GM12801 (cell line): ENCODE measurements around the gene RASAL1.

ENCODE experiments used
- CTCF ChIP-seq: IDR thresholded peaks from one replicate; pipeline ENCODE4 v1.5.1; 2011; ENCODE audit warnings: control low read depth; ENCODE audit not compliant: insufficient read length; ENCODE audit errors: extremely low read depth

RASAL1 gene

GRCh38 chr12:113167868-113168267 lies 32.3 kb upstream of the RASAL1 start:
- no peak for TF ChIP-seq CTCF

GRCh38 chr12:113165521-113166450 lies 30.2 kb upstream of the RASAL1 start:
- no peak for TF ChIP-seq CTCF

GRCh38 chr12:113164014-113164413 lies 28.5 kb upstream of the RASAL1 start:
- TF ChIP-seq CTCF: no peak

GRCh38 chr12:113163030-113163360 lies 27.4 kb upstream of the RASAL1 start:
- no peak for TF ChIP-seq CTCF

- no peak for TF ChIP-seq CTCF
These were observed 26.8 kb upstream of the RASAL1 start for GRCh38 chr12:113162102-113163029.

GRCh38 chr12:113161415-113162016 lies 26.0 kb upstream of the RASAL1 start:
- TF ChIP-seq CTCF: no peak

GRCh38 chr12:113159937-113160336 lies 24.4 kb upstream of the RASAL1 start:
- no peak for TF ChIP-seq CTCF
